Left cardiac atrium (tissue), 4 donors: Measurements from ENCODE around the gene TRABD2B. TPM values are rescaled to one million over a fixed set of nuclear protein-coding genes. Genes with fewer than 3 reads are reported as not detected.
A peak's percentile ranks its signal among the peaks of the same experiment; 100 is the strongest.

Experiments used
- ATAC-seq, 2 donors: fragments of 200-7000 bp; cut with Tn5 transposase; one replicate each; pipeline ENCODE4 v1.9.1; 2020; ENCODE audit warnings: mild to moderate bottlenecking in 2 of 2, moderate library complexity in 2 of 2
- DNase-seq: peaks from one replicate; pipeline ENCODE4 v3.0.0-alpha.2; 2020
- intact Hi-C, 2 donors: fragments of 100-400 bp; cut with DNase I; formaldehyde crosslinking; loops; one replicate each; pipeline versions ENCODE4 v1.14.1 to v1.15.1; 2022 to 2023
- total RNA-seq, 2 donors: library from RNA; stranded (reverse); fragmentation: NEBNext Ultra II Directional; extraction: Animal tissue kit (Norgen Biotek cat#: 25700); gene quantifications; one replicate each; pipeline ENCODE4 v1.2.1, GENCODE V29; 2021
- donor health status: DM: no; HTN: yes; CAD: no.
- donor health status: DM: no; HTN: yes; CAD: no; lungs with severe emphysema.
- donor health status: DM: yes; HTN: yes; CAD: no.
- donor health status: Dilated cardiomyopathy.

Gene TRABD2B
- total RNA-seq, 2 donors from 2014 or later: 6.2 to 7.6 TPM

- intact Hi-C loops: no loop called here
- ATAC-seq (no peak), DNase-seq (no peak)
Observed at GRCh38 chr1:47805921-47806361, 191.2 kb downstream of the TRABD2B start.

DNA sequence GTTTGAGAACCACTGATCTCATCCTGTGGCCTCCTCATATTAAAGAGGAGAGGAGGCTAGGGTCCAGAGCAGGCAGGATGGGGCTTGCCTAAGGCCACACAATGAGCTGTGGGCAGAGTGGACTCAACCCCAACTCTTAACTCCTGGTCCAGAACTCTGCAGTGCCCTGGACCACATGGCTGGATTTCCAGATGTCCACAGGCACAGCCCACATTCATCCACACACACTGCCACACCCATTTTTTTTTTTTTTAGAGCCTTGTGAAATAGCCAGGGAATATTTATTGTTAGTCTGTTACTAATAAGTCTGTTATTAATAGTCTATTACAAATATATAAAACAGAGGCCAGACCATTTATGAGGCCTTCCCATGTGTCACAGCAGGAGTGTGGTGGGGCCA is 192.2 kb downstream of the TRABD2B start:
- DNase-seq (no peak), ATAC-seq (no peak)
- intact Hi-C loops: no loop called here

- ATAC-seq: peak; percentile 48 to 85
- DNase-seq: no peak
- intact Hi-C loops: no loop called here
Observed at GRCh38 chr1:47803815-47804501, 193.2 kb downstream of the TRABD2B start.

DNA sequence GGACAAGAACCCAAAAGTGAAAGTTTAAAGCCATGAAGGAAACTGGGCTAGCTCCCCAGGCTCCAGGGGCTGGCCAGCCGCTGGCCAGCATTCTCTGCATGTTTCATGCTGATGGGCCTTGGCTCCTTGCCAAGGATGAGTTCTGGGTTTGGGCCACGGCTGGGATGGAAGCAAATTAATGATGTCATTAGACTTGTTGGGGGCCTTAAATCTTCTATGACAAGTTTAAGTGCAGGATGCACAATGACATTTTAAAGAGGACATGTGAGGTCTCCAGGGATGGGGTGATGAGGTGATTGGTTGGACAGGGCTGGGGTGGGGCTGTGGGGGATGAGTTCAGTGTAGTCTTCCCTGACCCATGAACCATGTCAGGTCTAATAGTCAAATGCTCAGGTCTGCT is 199.6 kb downstream of the TRABD2B start:
- DNase-seq (peak; percentile 44), ATAC-seq (peak; percentile 45 to 66)
- intact Hi-C loops: no loop called here

DNA sequence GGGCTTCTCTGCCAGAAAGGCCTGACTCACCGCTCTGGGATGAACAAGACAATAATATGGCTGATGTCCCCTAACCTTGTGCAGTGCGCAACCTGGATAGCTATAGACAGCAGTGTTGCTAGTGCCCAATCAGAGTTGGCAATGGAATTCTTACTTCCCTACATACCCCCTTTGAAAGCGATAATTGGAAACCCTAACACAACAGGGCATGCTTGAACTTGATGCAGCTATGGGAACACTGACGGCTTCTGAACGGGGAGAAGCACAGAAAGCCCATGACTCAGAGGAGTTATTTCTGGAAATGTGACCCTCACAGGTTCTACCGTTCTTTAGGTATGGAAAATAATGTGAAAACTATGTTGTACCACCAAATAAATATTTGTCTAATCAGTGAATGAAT is 200.6 kb downstream of the TRABD2B start:
- DNase-seq: no peak
- no peak for ATAC-seq
- intact Hi-C loops: no loop called here

DNA sequence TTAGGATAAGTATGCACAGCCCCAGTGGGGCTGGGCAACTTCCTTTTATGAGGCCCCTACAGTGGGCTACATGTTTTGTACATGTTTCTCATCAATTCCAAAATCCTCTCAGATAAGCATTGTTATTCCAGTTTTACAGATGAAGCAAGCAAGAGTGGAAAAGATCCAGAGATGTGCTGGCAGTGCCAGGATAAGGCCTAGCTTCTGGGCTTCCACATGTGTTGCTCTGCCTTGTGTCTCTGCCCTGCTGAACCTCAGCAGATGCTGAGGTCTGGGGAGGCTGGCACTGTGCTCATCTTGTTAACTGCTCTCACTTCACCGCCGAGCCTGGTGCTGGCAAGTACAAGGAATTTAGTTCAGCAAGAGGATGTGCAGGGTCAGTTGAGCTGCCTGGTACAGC is 202.1 kb downstream of the TRABD2B start:
- intact Hi-C loops: no loop called here
- no peak for DNase-seq
- ATAC-seq: no peak

- intact Hi-C loops: no loop called here
- no peak for ATAC-seq
- no peak for DNase-seq
Observed at GRCh38 chr1:47794530-47794929, 202.7 kb downstream of the TRABD2B start.

DNA sequence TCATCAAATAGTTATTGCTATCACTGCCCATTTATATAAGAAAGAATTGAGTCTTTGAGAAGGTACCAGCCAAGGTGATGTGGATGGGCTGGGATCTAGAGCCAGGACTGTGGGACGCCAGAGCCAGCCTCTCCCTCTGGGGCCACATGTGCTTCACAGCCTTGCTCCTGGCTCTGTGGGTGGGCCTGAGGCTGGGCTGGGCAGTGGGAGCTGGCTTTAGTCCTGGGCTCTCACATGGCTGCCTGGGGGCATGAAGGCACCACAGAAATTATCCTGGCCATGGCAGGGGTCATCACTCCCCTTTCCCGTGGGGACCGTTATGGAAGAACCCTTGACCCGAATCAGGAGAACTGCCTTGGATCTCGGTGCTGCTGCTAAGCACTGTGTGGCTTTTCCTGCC is 203.1 kb downstream of the TRABD2B start:
- DNase-seq (no peak), ATAC-seq (no peak)
- intact Hi-C loops: no loop called here

DNA sequence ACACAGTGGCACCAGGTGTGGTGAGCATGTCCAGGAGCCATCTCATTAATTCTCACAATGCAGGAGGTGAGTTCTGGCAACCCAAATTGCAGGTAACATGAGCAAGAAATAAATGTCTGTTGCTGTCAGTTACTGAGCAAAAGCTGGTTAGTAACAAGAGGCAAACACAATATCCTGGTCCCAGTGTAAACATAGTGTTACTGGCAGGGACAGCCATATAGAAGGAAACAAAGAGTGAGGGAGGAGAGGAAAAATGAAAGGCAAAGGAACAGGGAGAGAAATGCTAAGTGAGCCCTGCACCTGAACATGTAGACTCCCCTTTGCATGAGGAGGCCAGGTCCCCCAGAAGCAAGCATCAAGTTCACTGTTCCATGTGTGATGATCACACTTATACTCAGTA is 203.6 kb downstream of the TRABD2B start:
- ATAC-seq (no peak), DNase-seq (no peak)
- intact Hi-C loops: no loop called here

GRCh38 chr1:47792779-47793178 is 204.4 kb downstream of the TRABD2B start:
- DNase-seq (no peak), ATAC-seq (peak in 1 of 2 donors; percentile 12)
- intact Hi-C loops: no loop called here

- intact Hi-C loops: no loop called here
- DNase-seq: peak; percentile 43
- peak; percentile 90 to 94 for ATAC-seq
Observed at GRCh38 chr1:47791879-47792608, 205.1 kb downstream of the TRABD2B start.

DNA sequence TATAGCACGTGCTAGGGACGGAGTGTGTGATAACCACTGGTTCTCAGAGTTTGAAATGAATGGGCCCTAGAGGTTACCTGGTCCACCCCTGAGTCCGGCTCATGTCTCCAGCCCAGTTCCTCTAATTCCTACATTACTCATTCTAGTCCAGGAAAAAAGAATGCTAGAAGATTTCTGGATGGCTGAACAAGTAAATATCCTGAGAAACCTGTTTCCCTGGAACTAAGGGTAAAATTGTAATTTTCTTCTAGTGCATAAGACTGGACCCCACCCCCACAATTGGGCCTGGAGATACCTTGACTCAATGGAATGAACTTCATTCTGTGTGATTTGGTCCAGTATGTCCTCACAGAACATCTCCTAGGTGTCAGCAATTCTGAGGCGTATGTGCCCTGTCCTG is 208.4 kb downstream of the TRABD2B start:
- ATAC-seq (no peak), DNase-seq (no peak)
- intact Hi-C loops: loop anchor here in 1 of 2 donors (10.0 kb wide), 1 partner anchor 206 kb away; the partner anchor contains the start of gene TRABD2B

DNA sequence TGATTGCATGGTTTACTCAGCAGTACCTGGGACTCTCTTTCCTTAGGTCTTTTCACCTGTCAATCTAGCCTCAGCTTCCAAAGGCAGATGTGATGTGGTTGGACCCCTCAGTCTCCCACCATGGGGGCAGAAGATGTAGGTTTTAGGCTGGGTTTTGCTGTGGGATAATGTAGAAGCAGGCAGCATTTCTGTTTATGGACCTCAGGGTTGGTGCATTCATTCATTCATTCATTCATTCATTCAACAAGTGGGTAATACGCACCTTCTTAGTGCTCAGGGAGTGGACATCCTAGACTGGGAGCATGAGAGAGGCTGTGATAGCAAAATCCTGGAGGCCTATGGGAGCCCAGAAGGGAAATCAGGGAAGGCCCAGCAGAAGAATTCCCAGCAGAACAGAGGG is 209.6 kb downstream of the TRABD2B start:
- no peak for ATAC-seq
- no peak for DNase-seq
- intact Hi-C loops: loop anchor here in 1 of 2 donors (10.0 kb wide), 1 partner anchor 207 kb away; the partner anchor contains the start of gene TRABD2B

GRCh38 chr1:47786316-47786715 is 210.9 kb downstream of the TRABD2B start:
- ATAC-seq (peak; percentile 5 to 25), DNase-seq (no peak)
- intact Hi-C loops: loop anchor here in 1 of 2 donors (10.0 kb wide), 1 partner anchor 208 kb away; the partner anchor contains the start of gene TRABD2B

GRCh38 chr1:47785561-47786271 is 211.5 kb downstream of the TRABD2B start:
- intact Hi-C loops: loop anchor here in 1 of 2 donors (10.0 kb wide), 1 partner anchor 209 kb away; the partner anchor contains the start of gene TRABD2B
- ATAC-seq: peak; percentile 74 to 92
- DNase-seq: peak; percentile 52

GRCh38 chr1:47785118-47785517 is 212.1 kb downstream of the TRABD2B start:
- no peak for DNase-seq
- intact Hi-C loops: loop anchor here in 1 of 2 donors (10.0 kb wide), 1 partner anchor 210 kb away; the partner anchor contains the start of gene TRABD2B
- ATAC-seq: no peak

DNA sequence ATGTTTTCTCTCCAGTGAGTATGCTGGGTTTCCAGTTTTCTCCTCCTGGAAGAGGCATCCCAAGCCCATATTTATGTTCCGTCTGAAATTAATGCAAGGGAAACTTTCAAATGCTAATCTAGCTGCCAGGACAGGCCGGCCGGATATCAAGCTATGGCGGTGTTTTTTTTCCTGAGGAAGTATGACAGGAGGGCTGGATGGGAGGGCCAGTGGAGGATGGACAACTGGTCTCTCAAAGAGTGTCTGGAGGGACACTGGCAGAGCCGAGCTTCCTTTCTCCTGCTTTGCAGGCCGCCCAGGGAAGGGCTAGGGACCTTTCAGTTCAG is 212.7 kb downstream of the TRABD2B start:
- intact Hi-C loops: loop anchor here in 1 of 2 donors (10.0 kb wide), 1 partner anchor 210 kb away; the partner anchor contains the start of gene TRABD2B
- ATAC-seq (no peak), DNase-seq (no peak)

DNA sequence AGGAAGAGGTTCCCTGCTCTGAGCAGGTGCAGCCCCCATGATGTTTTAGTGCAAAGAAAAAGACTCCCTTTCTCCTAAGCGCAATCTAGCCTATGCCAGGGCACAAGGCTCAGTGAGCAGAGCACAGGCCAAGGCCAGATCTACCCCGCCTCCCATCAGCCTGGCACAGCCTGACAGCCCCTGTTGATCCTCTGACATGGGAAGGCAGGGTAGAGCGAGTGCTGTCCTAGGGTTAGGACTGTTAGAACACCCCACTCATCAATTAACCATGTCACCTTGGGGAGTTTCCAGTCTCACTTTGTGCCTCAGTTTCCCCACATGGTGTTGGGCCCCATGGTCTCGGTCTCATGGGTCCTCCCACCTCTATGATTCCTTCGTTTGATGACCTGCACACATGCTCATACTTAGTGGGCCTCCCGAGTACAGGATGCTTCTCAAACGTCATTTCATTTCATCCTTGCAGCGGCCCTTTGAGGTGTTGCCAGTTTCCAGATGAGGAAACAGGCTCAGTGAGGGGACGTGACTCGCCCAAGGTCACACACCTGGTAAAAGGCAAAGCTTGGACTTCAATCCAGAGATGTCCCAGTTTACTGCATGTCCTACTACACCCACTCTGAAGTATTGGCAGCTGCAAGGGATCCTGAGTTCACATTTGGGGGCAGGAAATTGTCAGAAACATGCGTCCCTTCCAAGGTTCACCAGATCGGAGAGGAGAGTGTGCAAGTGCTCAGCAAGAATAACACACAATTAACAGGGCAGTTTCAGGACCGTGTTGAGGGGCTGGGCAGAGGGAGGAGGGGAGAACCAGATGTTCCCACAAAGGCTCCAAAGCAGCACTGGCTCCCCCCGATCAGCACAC is 213.3 kb downstream of the TRABD2B start:
- intact Hi-C loops: loop anchor here in 1 of 2 donors (10.0 kb wide), 1 partner anchor 211 kb away; the partner anchor contains the start of gene TRABD2B
- DNase-seq (no peak), ATAC-seq (no peak)
